HCT116 (cell line): Measurements from ENCODE around the gene C2CD2. TPM values are rescaled to one million over a fixed set of nuclear protein-coding genes. Genes with fewer than 3 reads are reported as not detected.

ENCODE experiments used
- ATAC-seq: fragments of 200-7000 bp; cut with Tn5 transposase; 2 replicates; pipeline ENCODE4 v1.9.1; 2020; ENCODE audit warnings: mild to moderate bottlenecking, moderate library complexity
- BruUV-seq: library from RNA; stranded (reverse); fragments of 400-500 nt; replicated peaks from 2 replicates; lab custom pipeline; 2021; lab: Mats Ljungman, UMichigan
- CTCF ChIA-PET: fragments of 300-600 bp; sonication (Branson Sonifier 250); formaldehyde crosslinking; loops from one replicate; lab custom pipeline; 2021; ENCODE audit warnings: antibody characterized with exemption; lab: Charles Lee
- POLR2A ChIA-PET: fragments of 300-600, 350-600 bp; sonication (Branson Sonifier 250); formaldehyde crosslinking; loops from one replicate; lab custom pipeline; 2021; ENCODE audit warnings: antibody characterized with exemption; lab: Charles Lee
- RAD21 ChIA-PET, 2 experiments: fragments of 300-600 bp; sonication (Branson Sonifier 250); formaldehyde crosslinking; loops; one replicate each; lab custom pipeline; 2023; ENCODE audit warnings: low total read pairs in 2 of 2; ENCODE audit not compliant: uncharacterized antibody in 2 of 2, unreplicated experiment in 2 of 2, low non-redundant PET in 1 of 2; lab: Charles Lee
- DNase-seq: peaks from one replicate; pipeline ENCODE4 v3.0.0-alpha.2; 2010; ENCODE audit warnings: low read depth, low spot score
- H2AFZ ChIP-seq: fragments of 200-600 bp; shearing (Covaris generic), sonication (generic); 2 replicates; pipeline ENCODE4 v1.6.1; 2017; ENCODE audit warnings: low read depth, mixed run types, mixed read lengths, antibody characterized with exemption, low read length; ENCODE audit not compliant: poor library complexity, severe bottlenecking
- H3K27ac ChIP-seq: 2 replicates; pipeline ENCODE4 v1.5.1; 2012; ENCODE audit warnings: low read depth, low read length
- H3K27me3 ChIP-seq: fragments of 200-600 bp; sonication (generic); 2 replicates; pipeline ENCODE4 v1.6.1; 2016; ENCODE audit warnings: mixed run types, low read length, mixed read lengths; ENCODE audit not compliant: insufficient read depth
- H3K36me3 ChIP-seq, 2 experiments: fragments of 200-500 bp in 1 of 2; fragments of 200-600 bp in 1 of 2; sonication (Bioruptor generic) in 1 of 2; sonication (generic) in 1 of 2; 2 replicates each; pipeline versions ENCODE4 v1.5.1 to v1.6.1; 2014 to 2016; ENCODE audit warnings: low read length in 2 of 2, inconsistent platforms in 1 of 2, mixed read lengths in 1 of 2, mixed run types in 1 of 2; ENCODE audit not compliant: insufficient read depth in 2 of 2, control insufficient read depth in 1 of 2
- H3K4me1 ChIP-seq, 2 experiments: fragments of 200-600 bp in 1 of 2; sonication (generic) in 1 of 2; 2 replicates each; pipeline versions ENCODE4 v1.5.1 to v1.6.1; 2012 to 2017; ENCODE audit warnings: low read length in 2 of 2, inconsistent platforms in 1 of 2, mild to moderate bottlenecking in 1 of 2, mixed read lengths in 1 of 2, mixed run types in 1 of 2, moderate library complexity in 1 of 2; ENCODE audit not compliant: insufficient read depth in 2 of 2, control insufficient read depth in 1 of 2
- H3K4me2 ChIP-seq: fragments of 200-600 bp; sonication (generic); 2 replicates; pipeline ENCODE4 v1.6.1; 2017; ENCODE audit warnings: mixed run types, low read length, mixed read lengths
- H3K4me3 ChIP-seq, 2 experiments: fragments of 200-600 bp in 1 of 2; sonication (generic) in 1 of 2; replicated peaks in 1 of 2; 2 replicates each; pipeline ENCODE4 v1.5.1; 2011 to 2016; ENCODE audit warnings: low read length in 2 of 2, control low read depth in 1 of 2, low read depth in 1 of 2, mild to moderate bottlenecking in 1 of 2, mixed read lengths in 1 of 2, mixed run types in 1 of 2
- H3K79me2 ChIP-seq: fragments of 200-600 bp; sonication (generic); 2 replicates; pipeline ENCODE4 v1.6.1; 2017; ENCODE audit warnings: mild to moderate bottlenecking, mixed run types, low read length, moderate library complexity, mixed read lengths; ENCODE audit not compliant: insufficient read depth
- H3K9ac ChIP-seq: fragments of 200-600 bp; sonication (generic); 2 replicates; pipeline ENCODE4 v1.6.1; 2016; ENCODE audit warnings: low read length, mixed read lengths
- H3K9me2 ChIP-seq: fragments of 200-600 bp; sonication (generic), shearing (Covaris generic); 2 replicates; pipeline ENCODE4 v1.6.1; 2017; ENCODE audit warnings: mixed run types, mild to moderate bottlenecking, moderate library complexity; ENCODE audit not compliant: insufficient read depth
- H3K9me3 ChIP-seq, 2 experiments: fragments of 200-500 bp in 1 of 2; fragments of 200-600 bp in 1 of 2; sonication (Bioruptor generic) in 1 of 2; sonication (generic) in 1 of 2; 2 replicates each; pipeline ENCODE4 v1.6.1; 2014 to 2017; ENCODE audit warnings: low read length in 2 of 2, mixed read lengths in 2 of 2, inconsistent platforms in 1 of 2, low read depth in 1 of 2, mild to moderate bottlenecking in 1 of 2, mixed run types in 1 of 2, moderate library complexity in 1 of 2; ENCODE audit not compliant: control insufficient read depth in 1 of 2, insufficient read depth in 1 of 2
- H4K20me1 ChIP-seq: fragments of 200-600 bp; sonication (generic), shearing (Covaris generic); 2 replicates; pipeline ENCODE4 v1.6.1; 2017; ENCODE audit warnings: mixed run types, mild to moderate bottlenecking, moderate library complexity; ENCODE audit not compliant: insufficient read depth
- ATF3 ChIP-seq: IDR thresholded peaks from 2 replicates; pipeline ENCODE4 v1.6.1; 2012
- CBX3 ChIP-seq: IDR thresholded peaks from 2 replicates; pipeline ENCODE4 v1.6.1; 2012; ENCODE audit warnings: low read depth
- CEBPB ChIP-seq: IDR thresholded peaks from 2 replicates; pipeline ENCODE4 v1.6.1; 2012; ENCODE audit warnings: low read depth
- EGR1 ChIP-seq: IDR thresholded peaks from 2 replicates; pipeline ENCODE4 v1.6.1; 2012; ENCODE audit warnings: low read depth
- ELF1 ChIP-seq: IDR thresholded peaks from 2 replicates; pipeline ENCODE4 v1.6.1; 2012; ENCODE audit warnings: low read depth, borderline replicate concordance
- EZH2 ChIP-seq: fragments of 200-600 bp; sonication (generic); IDR thresholded peaks from 2 replicates; pipeline ENCODE4 v1.6.1; 2017; ENCODE audit warnings: antibody characterized with exemption, mixed run types
- EZH2phosphoT487 ChIP-seq: fragments of 200-600 bp; IDR thresholded peaks from 2 replicates; pipeline ENCODE4 v1.6.1; 2018; ENCODE audit warnings: antibody characterized with exemption, borderline replicate concordance
- FOSL1 ChIP-seq: IDR thresholded peaks from 2 replicates; pipeline ENCODE4 v1.6.1; 2012; ENCODE audit warnings: low read depth
- JUND ChIP-seq: IDR thresholded peaks from 2 replicates; pipeline ENCODE4 v1.6.1; 2012
- POLR2A ChIP-seq: IDR thresholded peaks from 2 replicates; pipeline ENCODE4 v1.7.0; 2011; ENCODE audit warnings: borderline replicate concordance; ENCODE audit not compliant: insufficient read depth, insufficient read length; ENCODE audit errors: extremely low read depth
- POLR2AphosphoS5 ChIP-seq: IDR thresholded peaks from 2 replicates; pipeline ENCODE4 v1.6.1; 2011; ENCODE audit warnings: mild to moderate bottlenecking, low read depth, low read length, moderate library complexity
- RAD21 ChIP-seq: IDR thresholded peaks from 2 replicates; pipeline ENCODE4 v1.6.1; 2012; ENCODE audit warnings: low read depth, mild to moderate bottlenecking
- SIN3A ChIP-seq: IDR thresholded peaks from 2 replicates; pipeline ENCODE4 v1.6.1; 2012; ENCODE audit warnings: low read depth
- SP1 ChIP-seq: IDR thresholded peaks from 2 replicates; pipeline ENCODE4 v1.6.1; 2012; ENCODE audit warnings: low read depth
- SRF ChIP-seq: IDR thresholded peaks from 2 replicates; pipeline ENCODE4 v1.6.1; 2012; ENCODE audit warnings: low read depth
- TCF7L2 ChIP-seq: IDR thresholded peaks from 2 replicates; pipeline ENCODE4 v1.7.0; 2011; ENCODE audit warnings: borderline replicate concordance, inconsistent platforms; ENCODE audit not compliant: insufficient read depth, insufficient read length; ENCODE audit errors: extremely low read depth
- YY1 ChIP-seq: IDR thresholded peaks from 2 replicates; pipeline ENCODE4 v1.6.1; 2011; ENCODE audit warnings: low read length, low read depth, moderate library complexity, mild to moderate bottlenecking; ENCODE audit not compliant: insufficient replicate concordance; ENCODE audit errors: extremely low read depth
- ZFX ChIP-seq: fragments of 450-650 bp; IDR thresholded peaks from 2 replicates; pipeline ENCODE4 v1.6.1; 2017
- ZNF274 ChIP-seq: fragments of 200-500 bp; sonication (Bioruptor generic); IDR thresholded peaks from 2 replicates; pipeline ENCODE4 v1.6.1; 2014; ENCODE audit warnings: mild to moderate bottlenecking, low read depth, low read length, inconsistent platforms
- intact Hi-C: fragments of 100-400 bp; cut with micrococcal nuclease; formaldehyde crosslinking; loops from 2 replicates; pipeline ENCODE4 v1.10.0; 2022
- total RNA-seq: library from RNA; stranded (reverse); gene quantifications from one replicate; pipeline ENCODE4 v1.2.1, GENCODE V29; 2021; ENCODE audit not compliant: unreplicated experiment
- TF ChIP-seq, protein P1 (sequence below): IDR thresholded peaks from 2 replicates; pipeline ENCODE4 v1.6.1; 2012
- TF ChIP-seq, protein P2 (sequence below): IDR thresholded peaks from 2 replicates; pipeline ENCODE4 v1.6.1; 2012; ENCODE audit warnings: low read depth
- TF ChIP-seq, protein P3 (sequence below), 3 experiments: fragments of 200-600 bp in 1 of 3; sonication (generic) in 1 of 3; IDR thresholded peaks in 2 of 3; conservative IDR thresholded peaks in 1 of 3; 2 replicates each; pipeline ENCODE4 v1.5.1; 2012 to 2017; ENCODE audit warnings: low read depth in 2 of 3, low read length in 2 of 3, antibody characterized with exemption in 1 of 3, borderline replicate concordance in 1 of 3, control low read depth in 1 of 3, mild to moderate bottlenecking in 1 of 3, mixed read lengths in 1 of 3, mixed run types in 1 of 3, moderate library complexity in 1 of 3; ENCODE audit not compliant: insufficient read depth in 1 of 3

The C2CD2 gene
- total RNA-seq, 1 experiment from 2014 or later = 22.0 TPM

- H3K9ac ChIP-seq = peak within 1 kb of the TSS; percentile 95
- no peaks in the 10 kb centered on the region for H3K9me2 ChIP-seq
- H3K36me3 ChIP-seq = no peaks in the 10 kb centered on the region
- H3K79me2 ChIP-seq = peaks cover 41% of the 10 kb centered on the region
- RAD21 ChIA-PET = no interaction called here
- no peaks in the 10 kb centered on the region for H3K9me3 ChIP-seq
- no peaks in the 10 kb centered on the region for H3K27me3 ChIP-seq
- POLR2A ChIA-PET = interaction anchor here (1.6 to 1.7 kb wide), 2 partner anchors 53 to 78 kb away, joined by 3 to 4 read pairs; no protein-coding TSS in a partner anchor
- intact Hi-C loops = loop anchor here (2.0 to 10.0 kb wide), 4 partner anchors 63 to 235 kb away; partner anchors contain the start of gene C2CD2
- ATAC-seq (peak; percentile 80), DNase-seq (peak; percentile 60)
- peak within 1 kb of the TSS; percentile 92 for H3K4me2 ChIP-seq
- H3K4me1 ChIP-seq = peaks cover 8 to 29% of the 10 kb centered on the region in 2 experiments
- BruUV-seq = TSS peak; percentile 94
- H4K20me1 ChIP-seq = no peaks in the 10 kb centered on the region
- no peak within 1 kb of the TSS for H2AFZ ChIP-seq
- peak within 1 kb of the TSS; percentile 94 for H3K27ac ChIP-seq
- CTCF ChIA-PET = interaction anchor here (1.2 to 1.3 kb wide), 2 partner anchors 238 to 267 kb away, joined by 4 to 5 read pairs; no protein-coding TSS in a partner anchor
- H3K4me3 ChIP-seq = peak within 1 kb of the TSS; percentile 77 to 80
- no peak for TF ChIP-seq YY1
- TF ChIP-seq FOSL1 = no peak
- no peak for TF ChIP-seq CEBPB
- peak; percentile 87 for TF ChIP-seq EGR1
- TF ChIP-seq SRF = no peak
- TF ChIP-seq POLR2A = no peak
- TF ChIP-seq, protein P1, sequence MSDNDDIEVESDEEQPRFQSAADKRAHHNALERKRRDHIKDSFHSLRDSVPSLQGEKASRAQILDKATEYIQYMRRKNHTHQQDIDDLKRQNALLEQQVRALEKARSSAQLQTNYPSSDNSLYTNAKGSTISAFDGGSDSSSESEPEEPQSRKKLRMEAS = peak; percentile 68
- TF ChIP-seq EZH2 = no peak
- no peak for TF ChIP-seq TCF7L2
- no peak; the same call in 1 of the 2 replicates for TF ChIP-seq POLR2AphosphoS5
- no peak for TF ChIP-seq SIN3A
- TF ChIP-seq, protein P2, sequence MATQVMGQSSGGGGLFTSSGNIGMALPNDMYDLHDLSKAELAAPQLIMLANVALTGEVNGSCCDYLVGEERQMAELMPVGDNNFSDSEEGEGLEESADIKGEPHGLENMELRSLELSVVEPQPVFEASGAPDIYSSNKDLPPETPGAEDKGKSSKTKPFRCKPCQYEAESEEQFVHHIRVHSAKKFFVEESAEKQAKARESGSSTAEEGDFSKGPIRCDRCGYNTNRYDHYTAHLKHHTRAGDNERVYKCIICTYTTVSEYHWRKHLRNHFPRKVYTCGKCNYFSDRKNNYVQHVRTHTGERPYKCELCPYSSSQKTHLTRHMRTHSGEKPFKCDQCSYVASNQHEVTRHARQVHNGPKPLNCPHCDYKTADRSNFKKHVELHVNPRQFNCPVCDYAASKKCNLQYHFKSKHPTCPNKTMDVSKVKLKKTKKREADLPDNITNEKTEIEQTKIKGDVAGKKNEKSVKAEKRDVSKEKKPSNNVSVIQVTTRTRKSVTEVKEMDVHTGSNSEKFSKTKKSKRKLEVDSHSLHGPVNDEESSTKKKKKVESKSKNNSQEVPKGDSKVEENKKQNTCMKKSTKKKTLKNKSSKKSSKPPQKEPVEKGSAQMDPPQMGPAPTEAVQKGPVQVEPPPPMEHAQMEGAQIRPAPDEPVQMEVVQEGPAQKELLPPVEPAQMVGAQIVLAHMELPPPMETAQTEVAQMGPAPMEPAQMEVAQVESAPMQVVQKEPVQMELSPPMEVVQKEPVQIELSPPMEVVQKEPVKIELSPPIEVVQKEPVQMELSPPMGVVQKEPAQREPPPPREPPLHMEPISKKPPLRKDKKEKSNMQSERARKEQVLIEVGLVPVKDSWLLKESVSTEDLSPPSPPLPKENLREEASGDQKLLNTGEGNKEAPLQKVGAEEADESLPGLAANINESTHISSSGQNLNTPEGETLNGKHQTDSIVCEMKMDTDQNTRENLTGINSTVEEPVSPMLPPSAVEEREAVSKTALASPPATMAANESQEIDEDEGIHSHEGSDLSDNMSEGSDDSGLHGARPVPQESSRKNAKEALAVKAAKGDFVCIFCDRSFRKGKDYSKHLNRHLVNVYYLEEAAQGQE = no peak
- no peak for TF ChIP-seq EZH2phosphoT487
- TF ChIP-seq ATF3 = no peak
- TF ChIP-seq CBX3 = no peak
- TF ChIP-seq, protein P3, sequence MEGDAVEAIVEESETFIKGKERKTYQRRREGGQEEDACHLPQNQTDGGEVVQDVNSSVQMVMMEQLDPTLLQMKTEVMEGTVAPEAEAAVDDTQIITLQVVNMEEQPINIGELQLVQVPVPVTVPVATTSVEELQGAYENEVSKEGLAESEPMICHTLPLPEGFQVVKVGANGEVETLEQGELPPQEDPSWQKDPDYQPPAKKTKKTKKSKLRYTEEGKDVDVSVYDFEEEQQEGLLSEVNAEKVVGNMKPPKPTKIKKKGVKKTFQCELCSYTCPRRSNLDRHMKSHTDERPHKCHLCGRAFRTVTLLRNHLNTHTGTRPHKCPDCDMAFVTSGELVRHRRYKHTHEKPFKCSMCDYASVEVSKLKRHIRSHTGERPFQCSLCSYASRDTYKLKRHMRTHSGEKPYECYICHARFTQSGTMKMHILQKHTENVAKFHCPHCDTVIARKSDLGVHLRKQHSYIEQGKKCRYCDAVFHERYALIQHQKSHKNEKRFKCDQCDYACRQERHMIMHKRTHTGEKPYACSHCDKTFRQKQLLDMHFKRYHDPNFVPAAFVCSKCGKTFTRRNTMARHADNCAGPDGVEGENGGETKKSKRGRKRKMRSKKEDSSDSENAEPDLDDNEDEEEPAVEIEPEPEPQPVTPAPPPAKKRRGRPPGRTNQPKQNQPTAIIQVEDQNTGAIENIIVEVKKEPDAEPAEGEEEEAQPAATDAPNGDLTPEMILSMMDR (IDR thresholded peaks at IDR 0.05 in 2 of 3, conservative IDR thresholded peaks at IDR 0.05 in 1 of 3; ENCODE audit: borderline replicate concordance in 1 of 3, insufficient read depth in 1 of 3, low read depth in 2 of 3, low read length in 2 of 3) = no peak
- no peak for TF ChIP-seq JUND
- TF ChIP-seq ZNF274 = no peak
- TF ChIP-seq ELF1 = no peak
- TF ChIP-seq SP1 = peak; percentile 58
- TF ChIP-seq RAD21 = no peak
- TF ChIP-seq ZFX = peak; percentile 99
Measured at GRCh38 chr21:41879190-41879998, 74.4 kb downstream of the C2CD2 start, which contains the start of gene PRDM15. Gene PRDM15 (minus strand): TSS chr21:41879344. CDS start chr21:41860363, 18,981 bp downstream.
